IPS-18a (cell line): Measurements from ENCODE around the gene GTF3A.

Experiments used
- H3K27ac ChIP-seq: one replicate; pipeline ENCODE4 v1.5.1; 2013; ENCODE audit warnings: low read length
- H3K27me3 ChIP-seq: one replicate; pipeline ENCODE4 v1.6.1; 2013; ENCODE audit warnings: mild to moderate bottlenecking, low read length; ENCODE audit not compliant: control insufficient read depth, insufficient read depth
- H3K36me3 ChIP-seq: one replicate; pipeline ENCODE4 v1.6.1; 2013; ENCODE audit warnings: low read depth, low read length; ENCODE audit not compliant: control insufficient read depth
- H3K4me1 ChIP-seq: one replicate; pipeline ENCODE4 v1.6.1; 2013; ENCODE audit warnings: low read depth, low read length; ENCODE audit not compliant: control insufficient read depth
- H3K4me3 ChIP-seq: one replicate; pipeline ENCODE4 v1.5.1; 2013; ENCODE audit warnings: low read length
- H3K9ac ChIP-seq: one replicate; pipeline ENCODE4 v1.6.1; 2013; ENCODE audit warnings: mild to moderate bottlenecking, low read length, moderate library complexity
- H3K9me3 ChIP-seq: one replicate; pipeline ENCODE4 v1.6.1; 2013; ENCODE audit warnings: low read depth, low read length; ENCODE audit not compliant: control insufficient read depth

GTF3A gene

GRCh38 chr13:27481766-27482165 lies 57.3 kb downstream of the GTF3A start:
- Histone ChIP-seq H3K9me3 (no peaks in the 10 kb centered on the region), H3K27me3 (peaks cover 6% of the 10 kb centered on the region), H3K27ac (no peak overlapping the region), H3K4me1 (peaks cover 4% of the 10 kb centered on the region), H3K9ac (no peak overlapping the region), H3K36me3 (no peaks in the 10 kb centered on the region), H3K4me3 (no peak overlapping the region)

- Histone ChIP-seq H3K9ac (no peak overlapping the region), H3K9me3 (no peaks in the 10 kb centered on the region), H3K4me3 (no peak overlapping the region), H3K4me1 (peaks cover 4% of the 10 kb centered on the region), H3K36me3 (no peaks in the 10 kb centered on the region), H3K27ac (no peak overlapping the region), H3K27me3 (peaks cover 6% of the 10 kb centered on the region)
These were observed 58.6 kb downstream of the GTF3A start for GRCh38 chr13:27482983-27483382.

GRCh38 chr13:27483421-27483820 lies 59.0 kb downstream of the GTF3A start:
- H3K9me3 ChIP-seq = no peaks in the 10 kb centered on the region
- no peak overlapping the region for H3K9ac ChIP-seq
- no peaks in the 10 kb centered on the region for H3K36me3 ChIP-seq
- H3K4me1 ChIP-seq = peaks cover 4% of the 10 kb centered on the region
- no peak overlapping the region for H3K4me3 ChIP-seq
- H3K27me3 ChIP-seq = peaks cover 6% of the 10 kb centered on the region
- H3K27ac ChIP-seq = no peak overlapping the region
